SKM-1 treated with dmso at 0.1 percent for 144 hours (cell line): ENCODE measurements around the gene KDM4C.

Experiments
- DNase-seq: peaks from one replicate; lab custom pipeline; 2025; ENCODE audit not compliant: unreplicated experiment; lab: John Stamatoyannopoulos, UW

The KDM4C gene

DNA sequence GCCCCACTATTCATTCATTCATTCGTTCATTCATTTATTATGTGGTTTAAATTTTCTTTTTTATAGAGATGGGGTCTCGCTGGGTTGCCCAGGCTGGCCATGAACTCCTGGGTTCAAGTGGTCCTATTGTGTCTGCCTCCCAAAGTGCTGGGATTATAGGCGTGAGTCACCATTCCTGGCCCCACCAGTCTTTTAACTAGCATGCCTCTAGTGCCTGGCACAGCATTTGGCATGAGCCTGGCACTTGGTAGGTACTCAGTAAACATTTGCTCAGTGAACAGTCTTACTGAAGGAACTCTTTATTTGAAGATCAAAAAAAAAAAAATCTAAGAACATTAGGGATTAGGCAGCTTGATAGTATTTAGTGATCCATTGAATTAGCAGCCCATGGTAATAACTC lies 98.1 kb downstream of the KDM4C start:
- DNase-seq: no peak

DNA sequence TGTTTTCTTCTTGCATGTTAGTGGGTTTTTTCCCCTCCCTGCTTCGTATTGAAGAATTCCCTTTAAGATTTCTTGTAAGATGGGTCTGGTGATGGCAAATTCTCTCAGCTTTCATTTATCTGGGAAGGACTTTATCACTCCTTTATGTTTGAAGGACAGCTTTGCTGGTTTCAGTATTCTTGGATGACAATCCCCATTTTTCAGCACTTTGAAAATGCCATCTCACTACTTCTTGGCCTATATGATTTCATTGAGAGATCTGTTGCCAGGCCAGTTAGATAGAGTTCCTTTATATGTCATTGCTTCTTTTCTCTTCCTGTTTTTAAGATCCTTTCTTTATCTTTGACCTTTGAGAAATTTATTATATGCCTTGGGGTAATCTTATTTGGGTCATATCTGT lies 106.3 kb downstream of the KDM4C start:
- DNase-seq: no peak

DNA sequence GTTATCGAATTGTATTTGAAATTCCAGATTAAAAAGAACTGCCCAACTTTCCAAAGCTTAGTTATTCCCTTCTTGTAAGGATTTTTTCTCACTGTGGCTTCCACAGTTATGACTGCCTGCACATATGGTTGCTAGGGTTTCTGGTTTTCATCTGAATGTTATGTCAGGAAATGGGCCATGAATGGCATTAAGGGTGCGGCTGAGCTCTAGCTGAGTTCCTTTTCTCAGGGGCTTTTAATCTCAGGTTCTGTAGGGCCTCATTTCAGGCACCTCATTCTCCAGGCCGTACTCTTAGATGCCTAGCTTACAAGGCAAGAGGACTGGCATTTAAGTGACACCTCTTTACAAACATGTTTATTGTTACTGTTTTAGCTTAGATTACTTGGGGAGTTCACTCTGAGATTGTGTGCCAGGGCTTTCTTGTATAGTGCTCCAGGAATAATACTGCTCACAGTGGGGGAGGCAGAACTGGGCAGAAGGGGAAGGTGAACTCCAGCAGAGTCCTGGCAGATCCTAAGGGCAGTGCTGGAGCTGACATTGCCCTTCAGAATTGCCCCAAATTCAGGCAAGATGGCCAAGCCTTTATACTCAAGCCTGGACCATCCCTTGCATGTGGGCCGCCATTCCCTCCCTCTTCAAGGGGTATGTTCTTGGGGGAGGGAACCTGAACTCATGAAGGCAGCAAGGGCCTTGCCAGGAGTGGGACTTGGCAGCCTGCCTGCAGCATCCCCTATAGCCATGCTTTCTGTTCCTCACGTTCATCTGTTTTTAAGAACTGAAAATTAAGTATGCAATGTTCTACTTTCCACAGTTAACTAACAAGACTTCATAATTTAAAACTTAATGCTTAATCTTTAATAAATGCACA lies 111.5 kb downstream of the KDM4C start:
- DNase-seq: no peak

DNA sequence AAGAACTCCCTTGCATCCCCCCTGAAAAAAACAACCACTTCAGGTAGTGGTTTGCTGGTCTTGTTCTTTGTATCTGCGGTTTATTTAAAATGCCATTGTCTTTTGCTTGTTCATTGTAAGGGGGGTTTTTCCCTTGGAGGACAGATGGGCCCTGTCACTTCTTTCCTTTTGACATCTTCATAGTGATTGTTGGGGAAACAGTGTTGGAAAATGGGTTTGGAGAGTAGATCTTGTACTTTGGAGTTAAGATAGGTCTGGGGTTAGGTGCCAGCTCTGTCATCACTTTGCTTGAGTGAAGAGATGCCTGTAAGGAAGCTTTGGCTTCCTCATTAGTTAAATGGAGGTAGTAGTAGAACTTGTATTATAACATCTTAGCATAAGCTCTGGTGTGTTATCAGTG lies 112.4 kb downstream of the KDM4C start:
- DNase-seq: no peak

DNA sequence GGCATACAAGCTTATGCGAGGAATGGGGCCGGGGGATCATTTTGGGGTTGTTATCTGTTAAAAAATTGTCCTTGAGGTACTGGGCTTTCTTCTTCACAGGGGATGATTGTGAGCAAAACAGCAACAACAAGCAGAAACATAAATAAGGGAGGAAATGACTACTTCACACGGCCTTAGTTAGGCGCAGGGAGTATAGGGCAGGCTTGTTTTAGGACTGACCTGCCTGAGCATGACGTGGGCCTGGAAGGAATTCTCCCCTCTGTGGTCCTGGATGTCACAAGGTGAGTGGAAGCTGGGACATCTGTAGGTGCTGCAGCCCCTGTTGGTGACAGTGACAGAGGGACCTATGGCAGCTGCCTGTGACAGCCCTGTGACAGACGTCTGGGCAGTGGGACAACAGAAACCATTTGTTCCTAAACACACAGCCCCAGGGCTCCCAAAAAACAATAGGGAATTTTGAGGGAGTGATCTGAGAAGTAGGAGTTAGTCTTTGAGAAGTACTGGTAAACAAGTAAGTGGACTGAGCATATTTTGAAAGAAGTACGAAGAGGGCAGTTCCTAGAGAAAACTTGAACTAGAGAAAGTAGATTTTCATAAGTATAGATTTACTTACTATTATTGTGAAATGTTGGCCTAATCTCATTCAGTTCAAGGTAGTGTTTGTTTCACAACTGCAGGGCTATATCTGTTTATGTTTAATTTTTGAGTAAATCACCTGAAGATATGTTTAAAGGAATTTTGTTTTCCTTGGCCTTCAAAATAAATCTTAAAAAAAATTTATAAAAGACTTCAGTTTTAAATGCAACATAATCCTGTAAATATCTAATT lies 113.1 kb downstream of the KDM4C start:
- DNase-seq: no peak

DNA sequence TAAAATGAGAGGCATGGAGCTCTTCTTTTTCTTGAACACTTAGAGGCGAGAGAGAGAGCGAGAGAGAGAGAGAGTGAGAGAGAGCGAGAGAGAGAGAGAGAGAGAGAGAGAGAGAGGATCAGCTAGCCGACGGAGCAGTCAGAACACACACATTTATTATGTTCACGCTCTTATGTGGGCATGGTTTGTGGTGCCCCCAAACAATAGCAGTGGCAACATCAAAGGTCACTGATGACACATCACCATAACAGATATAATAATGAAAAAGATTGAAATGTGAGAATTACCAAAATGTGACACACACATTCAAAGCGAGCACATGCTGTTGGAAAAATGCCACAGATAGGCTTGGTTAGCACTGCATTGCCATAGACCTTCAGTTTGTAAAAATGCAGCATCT lies 116.1 kb downstream of the KDM4C start:
- no peak for DNase-seq

DNA sequence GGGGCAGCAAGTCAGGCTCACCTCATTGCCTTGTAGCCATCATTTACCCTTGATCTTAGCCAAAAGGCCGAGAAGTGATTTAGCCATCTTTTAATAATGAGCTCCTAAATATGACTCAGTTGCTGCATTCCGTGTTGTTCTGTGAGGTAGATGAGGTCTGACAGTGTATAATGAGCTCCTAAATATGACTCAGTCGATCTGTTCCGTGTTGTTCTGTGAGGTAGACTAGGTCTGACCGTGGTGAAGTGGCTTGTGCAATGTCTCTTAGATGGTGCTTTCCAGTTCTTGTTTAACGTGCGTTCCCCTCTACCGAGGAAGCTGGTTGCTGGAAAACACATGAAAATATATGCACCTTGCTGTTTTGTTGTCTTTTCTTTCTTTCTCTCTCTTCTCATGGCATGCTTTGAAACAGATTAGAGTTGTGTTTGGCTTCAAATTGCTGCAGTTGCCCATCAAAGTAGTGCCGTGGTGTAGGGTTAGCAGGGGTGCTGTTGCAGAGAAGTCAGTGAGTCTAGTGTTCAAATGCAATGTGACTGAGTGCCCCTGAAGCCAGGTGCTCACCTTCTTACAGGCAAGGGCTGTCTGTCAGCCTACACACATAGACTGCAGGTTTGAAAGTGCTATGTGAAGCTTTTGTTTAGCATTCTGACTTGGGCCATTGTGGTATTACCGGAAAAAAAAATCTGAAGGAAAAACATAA lies 118.6 kb downstream of the KDM4C start:
- DNase-seq: no peak

DNA sequence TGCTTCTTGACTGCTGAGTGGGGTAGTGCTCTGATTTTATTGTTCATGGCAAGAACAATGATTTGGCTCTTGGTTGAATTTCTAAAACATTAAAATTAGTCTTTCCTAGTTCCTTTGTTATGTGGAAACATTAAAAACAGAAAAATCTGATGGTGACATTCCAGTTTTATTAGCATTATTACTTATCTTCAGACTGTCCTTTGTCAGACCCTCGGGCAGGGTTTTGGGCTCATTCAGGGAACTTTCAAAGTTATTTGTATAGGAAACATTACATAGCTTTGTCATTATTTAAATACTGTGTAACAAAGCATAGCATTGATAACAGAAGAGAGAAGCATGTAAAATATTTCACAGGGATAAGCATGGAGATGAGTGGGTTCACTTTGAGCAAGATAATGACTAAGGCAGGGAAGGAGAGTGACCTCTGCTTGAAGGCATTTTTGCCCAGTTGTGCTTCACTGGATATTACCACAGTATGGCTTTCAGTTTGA lies 119.9 kb downstream of the KDM4C start:
- no peak for DNase-seq

DNA sequence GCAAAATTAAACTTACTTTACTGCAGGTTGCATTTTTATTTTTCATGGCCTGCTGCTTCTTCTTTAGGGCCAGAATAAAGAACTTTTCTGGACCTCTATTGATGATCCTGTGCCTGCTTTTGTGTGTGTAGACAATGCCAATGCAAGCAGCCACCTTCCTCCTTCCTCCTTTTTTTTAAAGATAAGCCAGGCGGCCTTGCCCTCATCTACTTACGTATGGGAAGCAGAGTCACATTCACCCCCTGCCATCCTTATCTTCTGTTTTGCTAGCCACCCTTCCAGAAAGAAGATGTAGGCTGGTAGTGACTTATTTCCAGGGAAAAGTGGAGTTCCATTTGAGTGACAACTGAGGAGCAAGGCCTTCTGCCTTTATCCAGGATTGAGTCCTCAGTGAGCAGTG lies 122.9 kb downstream of the KDM4C start:
- DNase-seq: no peak

DNA sequence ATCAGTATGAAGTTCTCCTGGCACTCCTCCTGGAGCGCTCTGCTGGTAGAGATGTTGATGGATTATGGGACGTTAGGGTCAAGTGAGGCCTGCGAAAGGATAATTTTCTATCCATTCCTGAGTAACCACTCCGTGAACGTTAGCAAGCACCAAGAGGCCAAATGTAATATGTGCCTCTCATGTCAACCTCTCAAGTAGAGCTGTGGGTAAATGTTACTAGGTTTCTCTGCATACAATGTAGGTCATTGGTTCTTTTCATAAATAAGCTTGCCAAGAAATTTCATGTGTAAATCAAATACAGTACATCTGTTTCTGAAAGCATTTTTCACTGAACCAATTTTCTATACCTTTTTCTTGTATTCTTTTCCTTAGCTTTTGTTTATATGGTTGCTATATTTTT lies 126.3 kb downstream of the KDM4C start:
- no peak for DNase-seq

DNA sequence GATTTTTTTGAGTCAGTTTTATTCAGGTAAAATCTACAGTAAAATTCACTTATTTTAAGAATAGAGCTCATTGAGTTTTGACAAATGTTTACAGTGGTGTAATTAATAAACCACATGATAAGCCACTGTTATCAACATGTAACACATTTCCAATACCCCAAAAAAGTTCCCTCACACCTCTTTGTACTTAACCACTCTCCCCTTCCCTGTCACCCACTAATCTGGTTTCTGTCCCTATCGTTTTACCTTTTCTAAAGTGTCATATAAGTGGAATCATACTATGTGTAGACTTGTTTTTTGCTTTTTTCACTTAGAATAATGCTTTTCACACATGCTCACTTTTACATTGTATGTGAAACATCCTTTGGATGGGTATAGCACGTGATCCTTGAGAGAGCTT lies 127.2 kb downstream of the KDM4C start:
- DNase-seq: no peak

DNA sequence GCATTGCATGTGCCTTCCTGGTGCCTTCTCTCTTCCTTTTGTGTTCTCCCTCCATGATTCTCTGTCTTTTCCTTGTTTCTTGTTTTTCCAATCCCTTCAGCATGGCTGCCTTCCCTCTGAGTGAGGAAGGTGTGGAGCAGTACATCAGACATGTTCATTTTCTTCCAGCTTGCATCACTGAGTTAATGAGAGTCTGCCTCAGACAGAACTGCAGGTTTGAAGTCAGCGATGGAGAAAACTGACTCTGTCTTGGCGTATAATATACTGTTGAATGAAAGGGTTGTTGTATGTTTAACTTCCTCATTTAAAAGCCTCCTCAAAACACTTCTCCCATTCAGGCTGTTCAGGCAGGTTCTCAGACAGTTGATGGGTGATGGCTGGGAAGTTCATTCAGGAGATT lies 129.3 kb downstream of the KDM4C start:
- DNase-seq: no peak

DNA sequence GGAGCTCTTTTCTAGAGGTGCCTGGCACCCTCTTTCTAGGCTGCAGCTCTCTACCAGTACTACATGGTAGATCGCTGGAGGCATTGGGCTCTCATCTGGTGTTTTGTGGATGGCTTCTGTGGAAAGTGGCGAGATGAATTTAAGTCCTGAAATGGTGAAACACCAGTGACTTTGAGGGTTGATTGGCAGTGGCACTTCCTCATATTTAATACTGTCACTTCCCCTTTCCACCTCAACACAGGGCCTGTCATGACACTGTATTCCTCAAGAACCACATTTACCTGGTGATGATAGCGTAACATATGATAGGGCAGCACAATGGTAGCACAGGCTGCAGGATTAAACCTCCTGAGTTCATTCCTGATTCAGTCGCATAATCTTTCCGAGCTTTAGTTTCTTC lies 132.1 kb downstream of the KDM4C start:
- no peak for DNase-seq

DNA sequence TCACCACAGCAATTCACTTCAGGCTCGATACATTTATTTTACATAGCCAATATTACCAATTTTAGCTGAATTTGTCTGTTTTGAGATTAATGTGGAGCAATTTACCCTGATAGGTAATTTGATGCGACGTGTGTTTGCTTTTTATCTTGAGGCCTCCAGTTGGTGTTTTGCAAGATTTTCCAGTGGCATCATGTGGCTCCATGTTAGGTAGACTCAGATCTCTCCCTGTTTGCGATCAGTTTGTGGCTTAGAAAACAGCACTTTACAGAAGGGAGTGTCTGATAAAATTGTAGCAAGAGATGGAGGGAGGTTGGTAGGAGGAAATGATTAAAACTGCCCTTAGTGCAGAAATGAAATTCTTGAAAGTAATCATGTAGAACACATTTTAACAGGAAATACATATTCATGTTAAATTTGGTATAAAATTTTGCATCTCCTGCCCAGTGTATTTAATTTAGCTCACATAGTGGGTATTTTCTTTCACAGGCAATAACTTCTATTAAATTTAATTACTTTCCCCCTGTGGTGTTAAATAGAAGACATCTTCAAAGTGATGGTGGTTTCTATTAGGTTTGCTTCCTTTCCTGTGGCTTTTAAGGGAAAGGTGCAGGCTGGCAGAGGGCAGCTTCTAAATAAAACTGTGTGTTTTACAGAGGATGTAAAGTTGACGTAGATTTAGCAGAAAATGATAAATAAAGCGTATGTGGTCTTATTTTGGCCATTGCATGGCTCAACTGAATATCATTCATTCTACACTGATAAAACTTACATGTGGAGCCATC lies 135.8 kb downstream of the KDM4C start:
- no peak for DNase-seq

DNA sequence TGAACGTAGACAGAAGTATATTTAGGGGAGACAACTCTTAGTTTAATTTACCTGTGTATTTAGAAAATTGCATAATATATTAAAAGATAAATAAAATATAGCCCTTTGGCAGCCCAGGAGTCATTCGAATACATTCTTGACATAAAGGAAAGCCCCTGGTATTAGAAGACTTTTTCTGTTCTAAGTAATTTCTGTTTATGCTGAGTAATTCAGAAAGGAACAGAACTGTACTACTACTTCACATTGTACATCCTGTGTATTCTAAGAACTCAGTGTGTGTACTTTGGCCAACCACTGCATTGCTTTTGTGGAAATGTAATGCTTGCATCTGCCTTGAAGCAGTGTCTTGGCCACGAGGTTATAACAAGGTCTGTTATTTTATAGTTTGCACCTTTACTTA lies 136.4 kb downstream of the KDM4C start:
- no peak for DNase-seq

DNA sequence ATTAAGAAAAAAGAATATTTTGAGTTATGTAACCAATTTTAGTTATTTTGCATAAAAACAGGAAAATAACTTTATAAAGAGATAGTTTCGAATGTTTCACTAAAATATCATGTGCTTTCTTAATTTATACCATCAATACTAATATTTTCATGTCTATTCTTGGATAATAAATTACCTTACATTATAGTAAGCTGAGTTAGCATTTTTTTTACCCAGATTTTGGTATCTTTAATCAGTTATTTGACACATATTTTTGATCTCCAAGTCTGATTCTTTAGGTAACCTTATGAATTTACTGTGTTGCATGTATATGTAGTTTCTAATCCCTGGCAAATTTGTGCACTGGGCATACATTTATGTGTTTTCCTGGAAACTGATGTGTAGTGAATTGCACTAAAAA lies 138.0 kb downstream of the KDM4C start:
- DNase-seq: no peak

DNA sequence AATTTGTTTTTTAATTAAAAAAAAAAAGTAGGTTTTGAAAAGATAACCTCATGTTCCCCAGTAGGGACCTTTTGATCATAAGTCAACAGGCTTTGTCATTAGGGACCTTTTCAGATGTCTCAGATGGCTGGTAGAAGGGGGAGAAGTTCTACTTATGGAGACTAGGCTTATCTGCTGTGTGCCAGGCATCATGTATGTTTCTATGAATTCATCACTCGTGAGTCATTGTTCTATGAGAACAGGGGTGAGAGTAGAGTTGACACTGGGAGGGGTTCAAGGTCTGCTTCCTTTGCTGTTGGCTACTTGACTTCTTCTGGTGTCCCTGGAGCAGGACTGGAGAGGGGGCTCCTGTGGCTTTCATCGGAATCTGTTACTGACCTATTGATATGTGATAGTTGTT lies 138.8 kb downstream of the KDM4C start:
- DNase-seq: no peak

DNA sequence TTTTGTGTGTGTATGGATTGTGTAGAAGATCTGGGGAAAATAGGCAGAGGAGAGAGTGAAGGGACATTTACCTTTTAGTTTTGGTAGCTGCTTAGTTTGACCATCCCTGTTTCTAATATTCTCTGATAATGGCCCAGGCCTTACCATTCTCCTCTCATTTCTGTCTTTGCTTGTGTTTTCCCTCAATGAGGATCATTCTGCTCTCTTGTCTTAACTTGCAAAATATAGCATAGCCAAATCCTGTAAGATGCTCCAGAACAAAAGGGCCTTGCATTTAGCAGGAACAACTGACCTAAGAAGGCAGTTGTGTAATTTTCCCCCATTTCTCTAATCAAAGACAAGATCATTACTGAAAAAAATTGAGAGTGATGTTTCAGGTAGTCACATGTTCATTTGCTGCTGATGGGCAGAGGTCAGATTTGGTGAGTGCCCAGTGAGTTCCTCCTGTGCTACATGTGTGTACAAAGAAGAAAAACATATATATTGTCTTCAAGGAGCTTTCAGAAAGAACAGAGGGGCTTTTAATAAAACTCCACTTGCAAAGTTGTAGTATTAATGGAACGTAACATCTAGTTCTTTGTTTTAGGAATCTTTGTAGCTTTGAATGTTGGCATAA lies 139.5 kb downstream of the KDM4C start:
- DNase-seq: no peak

DNA sequence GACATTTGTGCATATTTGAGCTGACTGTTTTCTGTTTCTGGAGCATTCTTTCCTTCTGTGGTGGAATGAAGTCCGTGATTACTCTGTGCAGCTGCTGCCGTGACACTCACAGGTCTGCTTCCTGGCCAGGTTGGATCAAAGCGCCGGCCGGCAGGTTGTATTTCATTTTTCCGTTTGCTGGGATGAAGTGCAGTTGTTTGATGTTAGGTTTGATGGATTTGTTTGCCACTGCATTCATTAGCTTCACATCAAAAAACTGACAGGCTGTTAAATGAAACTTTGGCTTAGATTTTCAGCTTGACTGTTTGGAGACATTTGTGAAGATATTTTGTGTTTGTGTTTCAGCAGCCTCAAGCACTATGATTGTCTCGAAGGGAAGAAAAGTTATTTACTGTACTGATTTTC lies 140.1 kb downstream of the KDM4C start:
- no peak for DNase-seq

DNA sequence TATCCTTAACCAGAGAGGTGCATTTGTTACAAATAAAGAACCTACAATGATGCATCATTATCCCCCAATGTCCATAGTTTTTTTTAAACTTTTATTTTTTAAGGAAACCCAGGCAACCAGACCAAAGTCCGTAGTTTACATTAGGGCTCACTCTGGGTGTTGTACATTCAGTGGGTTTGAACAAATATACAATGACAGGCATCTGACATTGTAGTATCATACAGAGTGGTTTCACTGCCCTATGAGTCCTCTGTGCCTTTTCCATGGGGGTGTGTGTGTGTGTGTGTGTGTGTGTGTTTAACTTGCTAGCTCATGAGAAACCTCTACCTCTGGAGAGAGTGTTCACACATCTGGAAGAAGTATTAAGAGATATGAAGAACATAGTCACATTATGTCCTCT lies 141.5 kb downstream of the KDM4C start:
- no peak for DNase-seq
